Karpas-422 (cell line): ENCODE results near the gene TRNP1. TPM values are rescaled to one million over a fixed set of nuclear protein-coding genes. Genes with fewer than 3 reads are reported as not detected.
"Not testable (repeated sequence)": the region's sequence is repeated elsewhere in the genome, so short reads cannot be mapped to it uniquely, and the experiment has no call there.

Experiments used
- DNase-seq: peaks from one replicate; pipeline ENCODE4 v3.0.0-alpha.2; 2015
- H2AFZ ChIP-seq: fragments of 200-600 bp; sonication (generic); 2 replicates; pipeline ENCODE4 v1.6.1; 2014; ENCODE audit warnings: antibody characterized with exemption, low read length, mixed read lengths
- H3K27ac ChIP-seq: fragments of 200-600 bp; sonication (generic); 2 replicates; pipeline ENCODE4 v1.5.1; 2014; ENCODE audit warnings: mild to moderate bottlenecking, low read length, moderate library complexity
- H3K27me3 ChIP-seq: fragments of 200-600 bp; sonication (generic); 2 replicates; pipeline ENCODE4 v1.6.1; 2014; ENCODE audit warnings: low read length, mixed read lengths
- H3K36me3 ChIP-seq: fragments of 200-600 bp; sonication (generic); 2 replicates; pipeline ENCODE4 v1.6.1; 2014; ENCODE audit warnings: low read length, mixed read lengths; ENCODE audit not compliant: insufficient read depth
- H3K4me1 ChIP-seq: fragments of 200-600 bp; sonication (generic); 2 replicates; pipeline ENCODE4 v1.6.1; 2014; ENCODE audit warnings: mild to moderate bottlenecking, low read length, mixed read lengths
- H3K4me2 ChIP-seq: fragments of 200-600 bp; sonication (generic); 2 replicates; pipeline ENCODE4 v1.6.1; 2014; ENCODE audit warnings: low read length, low read depth, mild to moderate bottlenecking; ENCODE audit not compliant: poor library complexity, severe bottlenecking
- H3K4me3 ChIP-seq: fragments of 200-600 bp; sonication (generic); 2 replicates; pipeline ENCODE4 v1.5.1; 2014; ENCODE audit warnings: mild to moderate bottlenecking, antibody characterized with exemption, low read length, mixed read lengths
- H3K79me2 ChIP-seq: fragments of 200-600 bp; sonication (generic); 2 replicates; pipeline ENCODE4 v1.6.1; 2014; ENCODE audit warnings: mild to moderate bottlenecking, low read length, mixed read lengths
- H3K9ac ChIP-seq: fragments of 200-600 bp; sonication (generic); 2 replicates; pipeline ENCODE4 v1.6.0; 2014; ENCODE audit warnings: low read length
- H3K9me2 ChIP-seq: fragments of 200-600 bp; sonication (generic), shearing (Covaris generic); replicated peaks from 2 replicates; pipeline ENCODE4 v1.6.0; 2014; ENCODE audit warnings: mild to moderate bottlenecking, low read length, moderate library complexity; ENCODE audit not compliant: insufficient read depth
- H3K9me3 ChIP-seq: fragments of 300-700, 200-600 bp; sonication (generic); 2 replicates; pipeline ENCODE4 v1.6.1; 2014; ENCODE audit warnings: low read length, mixed read lengths
- H4K20me1 ChIP-seq: fragments of 200-600 bp; sonication (generic); 2 replicates; pipeline ENCODE4 v1.6.1; 2014; ENCODE audit warnings: mild to moderate bottlenecking, antibody characterized with exemption, low read length, low read depth; ENCODE audit not compliant: insufficient read depth
- total RNA-seq: library from RNA; depleted of rRNA; stranded (reverse); fragments of >200 nt; shearing (Covaris generic); gene quantifications from 2 replicates; pipeline ENCODE4 v1.2.3, GENCODE V29; 2014; ENCODE audit warnings: low replicate concordance

TRNP1 gene
- total RNA-seq, 1 experiment from 2014 or later: not detected

DNA sequence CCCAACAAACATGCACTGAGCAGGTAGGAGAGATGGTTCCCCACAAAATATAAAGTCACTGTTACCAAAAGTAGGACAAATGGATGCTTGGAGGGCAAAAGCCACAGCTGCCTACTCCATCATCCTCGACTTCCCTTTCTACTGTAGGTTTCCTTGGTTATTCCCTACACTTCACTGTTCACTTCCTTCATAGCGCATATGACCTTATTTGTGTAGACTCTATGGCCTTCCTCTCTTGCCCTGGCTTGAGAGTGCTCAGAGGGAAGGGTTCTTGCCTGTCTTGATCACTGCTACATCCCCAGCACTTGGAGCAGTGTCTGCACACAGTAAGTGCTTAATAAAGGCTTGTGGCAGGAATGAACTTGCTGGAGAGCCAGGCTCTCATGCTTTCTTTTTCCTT lies 14.6 kb upstream of the TRNP1 start:
- Histone ChIP-seq H3K4me3 (no peak overlapping the region), H3K4me2 (no peak overlapping the region), H3K9me2 (no peaks in the 10 kb centered on the region), H3K9ac (no peak overlapping the region), H3K79me2 (no peaks in the 10 kb centered on the region), H2AFZ (no peak overlapping the region), H3K9me3 (no peaks in the 10 kb centered on the region), H3K4me1 (no peaks in the 10 kb centered on the region), H3K36me3 (no peaks in the 10 kb centered on the region), H3K27ac (no peak overlapping the region), H3K27me3 (no peaks in the 10 kb centered on the region), H4K20me1 (no peaks in the 10 kb centered on the region)
- DNase-seq: no peak

DNA sequence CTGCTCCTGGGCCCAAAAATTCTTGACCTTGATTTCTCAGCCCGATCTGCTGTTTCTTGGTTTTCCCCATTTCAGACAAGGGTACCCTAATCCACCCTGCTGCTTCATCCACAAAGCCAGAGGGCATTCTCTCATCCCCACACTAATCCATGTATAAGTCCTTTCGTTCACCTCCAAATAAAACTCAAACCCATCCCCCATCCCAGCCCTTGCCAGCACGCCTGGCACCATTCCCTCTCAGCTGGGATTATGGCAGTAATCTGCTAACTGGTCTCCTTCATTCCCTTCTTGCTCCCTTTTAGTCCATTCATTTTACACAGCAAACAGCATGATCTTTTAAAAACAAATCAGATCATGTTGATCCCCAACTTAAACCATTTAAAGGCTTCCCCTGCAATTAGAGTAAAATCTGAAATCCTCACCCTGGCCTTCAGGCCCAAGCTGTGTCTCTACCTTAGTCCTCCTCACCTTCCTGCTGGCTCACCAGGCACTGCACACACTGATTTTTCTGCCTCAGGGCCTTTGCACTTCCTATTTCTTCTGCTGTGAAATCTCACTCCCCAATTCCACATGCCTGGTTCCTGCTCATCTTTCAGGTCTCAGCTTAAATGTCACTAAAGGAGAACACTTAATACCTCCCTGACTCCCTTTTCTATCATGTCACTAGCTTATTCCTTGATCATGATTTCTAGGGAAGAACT lies 12.2 kb upstream of the TRNP1 start:
- Histone ChIP-seq H3K27ac (no peak overlapping the region), H3K4me3 (no peak overlapping the region), H3K27me3 (no peaks in the 10 kb centered on the region), H4K20me1 (no peaks in the 10 kb centered on the region), H3K4me2 (no peak overlapping the region), H3K9me3 (no peaks in the 10 kb centered on the region), H3K79me2 (no peaks in the 10 kb centered on the region), H3K9ac (no peak overlapping the region), H3K4me1 (no peaks in the 10 kb centered on the region), H2AFZ (no peak overlapping the region), H3K36me3 (no peaks in the 10 kb centered on the region), H3K9me2 (no peaks in the 10 kb centered on the region)
- no peak for DNase-seq

DNA sequence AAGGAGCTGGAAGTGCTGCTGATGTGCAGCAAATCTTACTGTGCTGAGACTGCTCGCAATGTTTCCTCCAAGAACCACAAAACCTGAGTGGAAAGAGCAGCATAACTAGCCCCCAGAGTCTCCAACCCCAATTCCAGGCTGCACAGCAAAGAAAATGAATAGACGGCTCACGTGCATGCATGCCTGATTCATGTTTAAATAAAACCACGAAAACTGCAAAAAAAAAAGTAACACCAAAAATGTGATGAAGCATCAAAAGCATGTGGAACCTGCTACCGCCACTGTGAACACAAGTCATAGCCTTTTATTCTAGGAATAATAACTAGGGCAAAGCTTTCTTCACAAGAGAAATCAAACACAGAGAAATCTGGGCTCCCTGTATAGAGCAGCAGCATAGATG lies 9.6 kb upstream of the TRNP1 start:
- DNase-seq: no peak
- H3K36me3 ChIP-seq: no peaks in the 10 kb centered on the region
- no peaks in the 10 kb centered on the region for H3K9me2 ChIP-seq
- no peaks in the 10 kb centered on the region for H3K27me3 ChIP-seq
- no peak overlapping the region for H3K27ac ChIP-seq
- H3K4me2 ChIP-seq: no peak overlapping the region
- H3K9ac ChIP-seq: no peak overlapping the region
- H4K20me1 ChIP-seq: no peaks in the 10 kb centered on the region
- no peaks in the 10 kb centered on the region for H3K4me1 ChIP-seq
- no peak overlapping the region for H2AFZ ChIP-seq
- no peak overlapping the region for H3K4me3 ChIP-seq
- H3K9me3 ChIP-seq: no peaks in the 10 kb centered on the region
- no peaks in the 10 kb centered on the region for H3K79me2 ChIP-seq

DNA sequence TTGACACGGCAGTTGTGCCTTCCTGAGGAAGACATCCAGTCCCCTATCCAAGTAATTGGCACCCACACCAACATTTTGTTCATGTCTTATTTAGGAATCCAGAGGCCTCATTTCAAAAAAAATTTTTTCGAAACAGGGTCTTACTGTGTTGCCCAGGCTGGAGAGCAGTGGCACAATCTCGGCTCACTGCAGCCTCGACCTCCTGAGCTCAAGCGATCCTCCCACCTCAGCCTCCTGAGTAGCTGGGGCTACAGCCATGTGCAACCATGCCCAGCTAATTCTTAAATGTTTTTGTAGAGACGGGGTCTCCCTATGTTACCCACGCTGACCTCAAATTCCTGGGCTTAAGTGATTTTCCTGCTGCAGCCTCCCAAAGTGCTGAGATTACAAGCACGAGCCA lies 9.2 kb upstream of the TRNP1 start:
- Histone ChIP-seq H3K9me2 (no peaks in the 10 kb centered on the region), H3K27me3 (no peaks in the 10 kb centered on the region), H3K4me1 (no peaks in the 10 kb centered on the region), H3K9me3 (no peaks in the 10 kb centered on the region), H4K20me1 (no peaks in the 10 kb centered on the region), H3K4me3 (no peak overlapping the region), H3K9ac (no peak overlapping the region), H3K27ac (no peak overlapping the region), H3K4me2 (no peak overlapping the region), H3K79me2 (no peaks in the 10 kb centered on the region), H2AFZ (no peak overlapping the region), H3K36me3 (no peaks in the 10 kb centered on the region)
- DNase-seq: no peak

DNA sequence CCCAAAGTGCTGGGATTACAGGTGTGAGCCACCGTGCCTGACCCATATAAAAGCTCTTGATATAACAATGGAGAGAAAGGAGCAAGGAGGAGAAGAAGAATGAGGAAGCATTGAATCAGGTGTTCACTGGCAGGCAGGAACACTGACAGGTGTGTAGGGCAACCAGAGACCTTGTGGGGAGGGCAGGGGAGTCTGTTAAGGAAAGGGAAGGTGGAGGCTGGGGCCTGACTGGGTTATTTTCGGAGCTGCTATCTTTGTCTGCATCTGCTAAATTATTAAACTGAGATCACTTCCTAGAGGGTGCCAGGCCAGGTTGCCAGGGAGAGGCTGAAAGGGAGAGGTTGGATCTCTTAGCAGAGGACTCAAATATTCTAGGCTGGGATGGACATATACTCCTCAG lies 6.8 kb upstream of the TRNP1 start:
- Histone ChIP-seq H2AFZ (no peak overlapping the region), H3K36me3 (no peaks in the 10 kb centered on the region), H3K9me3 (no peaks in the 10 kb centered on the region), H3K4me2 (no peak overlapping the region), H3K4me1 (peaks cover 4% of the 10 kb centered on the region), H3K4me3 (no peak overlapping the region), H4K20me1 (no peaks in the 10 kb centered on the region), H3K27ac (no peak overlapping the region), H3K27me3 (no peaks in the 10 kb centered on the region), H3K9me2 (no peaks in the 10 kb centered on the region), H3K79me2 (no peaks in the 10 kb centered on the region), H3K9ac (no peak overlapping the region)
- no peak for DNase-seq

DNA sequence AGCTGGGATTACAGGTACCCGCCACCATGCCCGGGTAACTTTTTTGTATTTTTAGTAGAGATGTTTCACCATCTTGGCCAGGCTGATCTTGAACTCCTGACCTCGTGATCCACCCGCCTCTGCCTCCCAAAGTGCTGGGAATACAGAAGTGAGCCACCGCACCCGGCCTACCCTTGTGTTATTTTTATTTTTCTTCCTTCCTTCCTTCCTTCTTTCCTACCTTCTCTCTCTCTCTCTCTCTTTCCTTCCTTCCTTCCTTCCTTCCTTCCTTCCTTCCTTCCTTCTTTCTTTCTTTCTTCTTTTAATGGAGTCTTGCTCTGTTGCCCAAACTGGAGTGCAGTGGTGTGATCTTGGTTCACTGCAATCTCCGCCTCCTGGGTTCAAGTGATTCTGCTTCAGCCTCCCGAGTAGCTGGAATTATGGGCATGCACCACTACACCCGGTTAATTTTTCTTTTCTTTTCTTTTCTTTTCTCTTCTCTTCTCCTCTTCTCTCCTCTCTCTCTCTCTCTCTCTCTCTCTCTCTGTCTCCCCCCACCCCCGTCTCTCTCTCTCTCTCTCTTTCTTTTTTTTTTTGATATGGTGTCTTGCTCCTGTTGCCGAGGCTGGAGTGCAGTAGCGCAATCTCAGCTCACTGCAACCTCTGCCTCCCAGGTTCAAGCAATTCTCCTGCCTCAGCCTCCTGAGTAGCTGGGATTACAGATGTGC lies 3.9 kb upstream of the TRNP1 start:
- H3K79me2 ChIP-seq, H3K27ac ChIP-seq, H2AFZ ChIP-seq, DNase-seq, H3K27me3 ChIP-seq, H3K4me3 ChIP-seq, H3K4me1 ChIP-seq, H3K9me3 ChIP-seq, H3K36me3 ChIP-seq, H3K4me2 ChIP-seq, H4K20me1 ChIP-seq, H3K9ac ChIP-seq, H3K9me2 ChIP-seq: not testable (repeated sequence)

DNA sequence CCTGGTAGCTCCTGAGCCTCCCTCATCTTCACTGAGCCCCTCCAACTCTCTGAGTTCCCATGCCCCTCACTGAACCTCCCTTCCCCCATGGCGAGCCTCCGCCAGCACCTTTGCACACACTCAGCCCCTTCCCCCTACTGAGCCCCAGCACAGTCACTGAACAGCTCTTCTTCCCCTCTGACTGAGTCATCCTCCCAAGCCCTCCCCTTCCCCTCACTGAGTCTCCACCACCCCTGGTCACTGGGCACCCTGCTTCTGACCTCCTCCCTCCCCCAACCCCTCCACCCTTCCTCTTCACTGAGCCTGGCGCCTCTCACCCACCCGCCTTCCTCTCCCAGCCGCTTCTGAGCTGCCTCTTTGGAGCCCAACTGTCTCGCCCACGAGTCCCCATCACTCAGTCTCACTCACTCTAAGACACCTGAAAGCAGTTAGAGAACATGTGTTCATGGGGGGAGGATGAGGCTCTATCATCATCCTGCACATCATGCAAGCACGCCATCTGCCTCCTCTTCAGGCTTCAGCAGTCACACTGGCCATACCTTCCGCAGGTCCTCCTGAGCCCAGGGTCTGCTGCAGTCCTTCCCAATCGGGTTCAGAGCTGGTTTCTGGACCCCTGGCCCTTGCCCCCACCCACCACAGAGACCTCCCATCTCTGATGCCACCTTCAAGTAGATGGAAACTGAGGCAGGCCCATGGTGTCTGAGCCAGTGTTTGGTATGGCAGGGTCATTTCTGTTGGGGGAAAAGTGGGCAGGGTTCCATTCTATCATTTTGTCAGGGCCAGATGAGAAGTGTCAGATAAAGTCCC lies 2.0 kb upstream of the TRNP1 start:
- no peak overlapping the region for H3K27ac ChIP-seq
- no peak overlapping the region for H2AFZ ChIP-seq
- no peaks in the 10 kb centered on the region for H3K27me3 ChIP-seq
- no peaks in the 10 kb centered on the region for H3K9me2 ChIP-seq
- no peak overlapping the region for H3K9ac ChIP-seq
- no peaks in the 10 kb centered on the region for H4K20me1 ChIP-seq
- peaks cover 7% of the 10 kb centered on the region for H3K4me1 ChIP-seq
- H3K4me2 ChIP-seq: no peak overlapping the region
- no peaks in the 10 kb centered on the region for H3K9me3 ChIP-seq
- H3K4me3 ChIP-seq: no peak overlapping the region
- no peaks in the 10 kb centered on the region for H3K36me3 ChIP-seq
- no peaks in the 10 kb centered on the region for H3K79me2 ChIP-seq
- no peak for DNase-seq

DNA sequence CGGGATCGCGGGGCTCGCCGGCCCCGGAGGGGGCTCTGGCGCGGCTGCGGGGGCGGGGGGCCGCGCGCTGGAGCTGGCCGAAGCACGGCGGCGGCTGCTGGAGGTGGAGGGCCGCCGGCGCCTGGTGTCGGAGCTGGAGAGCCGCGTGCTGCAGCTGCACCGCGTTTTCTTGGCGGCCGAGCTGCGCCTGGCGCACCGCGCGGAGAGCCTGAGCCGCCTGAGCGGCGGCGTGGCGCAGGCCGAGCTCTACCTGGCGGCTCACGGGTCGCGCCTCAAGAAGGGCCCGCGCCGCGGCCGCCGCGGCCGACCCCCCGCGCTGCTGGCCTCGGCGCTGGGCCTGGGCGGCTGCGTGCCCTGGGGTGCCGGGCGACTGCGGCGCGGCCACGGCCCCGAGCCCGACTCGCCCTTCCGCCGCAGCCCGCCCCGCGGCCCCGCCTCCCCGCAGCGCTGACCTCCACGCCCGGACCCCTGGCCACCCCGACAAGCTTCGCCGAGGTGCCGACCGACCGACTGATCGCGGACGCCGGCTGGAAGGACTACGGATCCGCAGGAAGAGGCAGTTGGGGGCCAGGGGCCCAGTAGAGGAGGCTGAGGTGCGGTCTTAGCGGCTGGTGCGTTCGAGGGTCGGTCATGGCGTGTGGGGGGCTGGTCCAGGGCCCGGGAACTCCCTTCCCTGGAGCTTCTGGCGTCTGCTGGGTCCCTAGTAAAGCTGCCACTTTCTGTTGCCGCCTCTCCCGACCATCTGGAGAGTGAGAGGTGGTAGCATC lies 711 bp downstream of the TRNP1 start:
- H3K4me2 ChIP-seq: no peak overlapping the region

More for the DNA sequence above, 711 bp downstream of the TRNP1 start:
- H3K9me2 ChIP-seq: no peaks in the 10 kb centered on the region
- H3K9ac ChIP-seq: no peak overlapping the region
- H3K4me1 ChIP-seq: peaks cover 11% of the 10 kb centered on the region
- H3K27ac ChIP-seq: no peak overlapping the region
- DNase-seq: no peak
- H3K9me3 ChIP-seq: no peaks in the 10 kb centered on the region
- no peaks in the 10 kb centered on the region for H3K27me3 ChIP-seq
- no peak overlapping the region for H3K4me3 ChIP-seq
- H4K20me1 ChIP-seq: no peaks in the 10 kb centered on the region
- no peaks in the 10 kb centered on the region for H3K79me2 ChIP-seq
- H3K36me3 ChIP-seq: no peaks in the 10 kb centered on the region
- no peak overlapping the region for H2AFZ ChIP-seq
